Measurements from ENCODE around the gene SND1.
"Not testable (repeated sequence)": the region's sequence is repeated elsewhere in the genome, so short reads cannot be mapped to it uniquely, and the experiment has no call there.

The SND1 gene

DNA sequence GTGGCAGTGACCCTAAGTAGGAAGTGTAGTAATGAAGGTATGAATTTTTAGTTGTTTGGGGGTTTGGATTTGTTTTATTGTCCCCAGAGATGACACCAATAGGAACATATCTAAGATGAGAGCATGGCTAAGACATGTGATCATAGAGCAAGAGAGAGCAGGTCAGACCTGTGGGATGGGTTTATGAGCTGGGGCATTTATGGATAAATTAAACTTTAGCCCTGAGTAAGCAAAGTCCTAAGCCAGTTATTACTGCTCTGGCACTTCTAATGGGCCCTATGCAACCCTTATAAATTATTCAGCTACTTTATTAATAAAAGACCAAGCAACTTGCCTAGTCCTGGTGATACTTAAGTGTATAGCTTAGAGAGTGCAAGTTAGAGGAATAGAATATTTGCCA is 294.1 kb downstream of the SND1 start:
- DNase-seq, result no peak
- no peak for TF ChIP-seq POLR2A (IDR thresholded peaks at IDR 0.05; ENCODE audit: low read length)

DNA sequence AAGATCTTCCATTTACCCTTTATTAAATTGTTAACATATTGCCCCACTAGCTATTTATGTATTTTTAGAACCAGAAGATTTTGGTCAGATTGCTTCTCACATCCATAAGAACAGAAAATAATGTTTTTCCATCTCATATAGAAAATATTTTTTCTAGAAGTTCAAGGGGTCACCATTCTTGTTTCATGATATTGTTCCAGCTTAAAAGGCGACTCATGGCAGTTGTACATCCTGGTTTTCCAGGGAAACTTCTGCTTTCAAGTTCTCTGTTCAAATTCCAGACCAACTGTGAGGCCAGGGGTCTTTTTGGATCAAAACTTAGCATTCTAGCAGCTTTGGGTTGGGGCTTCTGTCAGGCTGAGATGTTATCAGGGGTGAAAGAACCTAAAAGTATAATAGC is 294.9 kb downstream of the SND1 start:
- DNase-seq, result no peak
- TF ChIP-seq GATA1 (IDR thresholded peaks at IDR 0.05; ENCODE audit: low read depth, low read length), result no peak
- TF ChIP-seq POLR2A (IDR thresholded peaks at IDR 0.05; ENCODE audit: low read length), result no peak

DNA sequence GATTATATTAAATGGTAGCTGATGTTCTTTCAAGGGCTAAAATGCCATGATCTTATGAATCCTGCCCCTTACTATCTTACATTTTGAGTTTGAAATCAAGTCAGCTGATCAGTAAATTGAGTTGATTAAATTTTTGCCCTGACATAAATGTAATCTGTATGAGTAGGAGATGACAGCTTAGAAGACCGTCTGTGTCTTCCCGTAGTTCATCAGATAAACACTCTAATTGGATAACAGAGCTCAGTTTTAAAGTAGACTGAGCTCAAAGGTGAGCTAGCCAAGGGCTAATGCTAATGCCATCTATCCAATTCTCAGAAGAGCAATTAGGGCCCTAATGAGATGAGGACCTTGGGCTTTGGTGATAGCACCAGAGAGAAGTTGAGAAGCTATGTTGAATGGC is 296.3 kb downstream of the SND1 start:
- TF ChIP-seq GATA1 (IDR thresholded peaks at IDR 0.05; ENCODE audit: low read depth, low read length) (no peak), POLR2A (IDR thresholded peaks at IDR 0.05; ENCODE audit: low read length) (no peak)
- DNase-seq, result no peak

DNA sequence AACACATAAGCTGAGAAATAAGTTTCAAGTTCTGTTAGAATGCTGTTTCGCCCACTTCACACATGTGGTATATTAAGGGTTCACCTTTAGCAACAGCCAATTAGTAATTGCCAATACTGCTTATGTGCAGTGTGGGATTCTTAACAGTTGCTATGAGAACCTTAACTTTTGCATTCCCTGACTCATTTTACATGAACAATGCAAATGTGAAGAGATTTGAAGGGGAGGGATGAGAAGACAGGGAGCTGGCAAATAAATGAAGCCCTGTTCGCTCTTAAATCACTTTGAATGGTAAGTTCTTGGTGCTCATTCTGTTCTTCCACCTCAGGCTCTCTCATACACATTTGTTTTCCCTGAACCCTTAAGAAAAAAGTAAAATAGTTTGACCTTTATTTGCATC is 296.9 kb downstream of the SND1 start:
- no peak for DNase-seq

DNA sequence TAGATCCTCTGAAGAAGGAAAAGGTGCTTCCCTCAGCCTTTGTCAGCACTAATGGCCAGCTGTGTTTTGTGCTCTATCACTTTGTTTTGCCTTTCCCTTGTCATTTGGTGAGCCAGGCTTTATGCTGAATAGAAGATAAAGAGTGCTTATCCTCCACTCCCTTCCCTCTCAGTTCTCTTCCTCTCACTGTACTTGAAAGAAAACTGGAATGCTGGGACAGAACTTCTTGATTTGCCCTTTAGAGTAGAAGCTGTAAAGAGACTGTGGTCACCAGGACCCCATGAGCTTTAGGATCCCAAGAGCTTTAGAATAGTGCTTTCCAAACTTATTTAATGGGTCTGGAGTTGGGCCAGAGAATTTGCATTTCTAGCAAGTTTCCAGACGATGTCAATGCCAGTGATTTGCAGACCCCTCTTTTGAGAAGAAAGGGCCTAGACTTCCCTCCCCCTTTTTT is 297.8 kb downstream of the SND1 start:
- no peak for TF ChIP-seq GATA1 (IDR thresholded peaks at IDR 0.05; ENCODE audit: low read depth, low read length)
- no peak for TF ChIP-seq POLR2A (IDR thresholded peaks at IDR 0.05; ENCODE audit: low read length)
- DNase-seq, result peak in 1 of 2 experiments; percentile 18

More for the DNA sequence above, 296.9 kb downstream of the SND1 start:
- TF ChIP-seq POLR2A (IDR thresholded peaks at IDR 0.05; ENCODE audit: low read length) (no peak), GATA1 (IDR thresholded peaks at IDR 0.05; ENCODE audit: low read depth, low read length) (no peak)

DNA sequence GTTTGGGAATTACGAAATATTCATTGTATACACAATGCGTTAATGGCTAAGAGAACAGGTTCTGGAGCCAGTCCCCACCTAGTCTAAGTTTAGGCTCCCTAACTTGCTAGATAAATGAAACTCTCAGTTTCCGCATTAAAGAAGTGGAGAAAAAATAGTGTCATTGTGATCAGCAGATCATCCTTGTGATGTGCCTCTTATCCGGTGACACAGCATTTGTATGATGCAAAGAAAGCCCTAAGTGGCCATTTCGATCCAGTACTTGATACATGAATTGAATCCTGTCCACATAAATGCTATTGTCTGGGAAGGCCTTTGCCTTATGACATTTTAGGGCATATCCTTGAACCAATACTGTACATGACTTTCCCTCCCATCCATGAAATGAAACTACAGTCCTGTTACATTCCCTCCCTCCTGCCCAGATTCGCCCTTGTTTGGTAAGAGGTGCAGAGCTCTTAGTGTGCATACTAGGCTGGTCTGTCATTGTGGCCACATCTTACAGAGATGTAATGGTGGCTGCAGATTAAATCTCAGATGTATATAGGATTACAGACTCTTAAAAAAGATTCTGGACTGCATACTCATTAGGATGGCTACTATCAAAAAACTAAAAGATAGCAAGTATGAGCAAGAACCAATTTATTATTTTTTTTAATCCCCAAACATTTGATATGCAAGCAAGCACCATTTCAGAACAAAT is 298.4 kb downstream of the SND1 start:
- no peak for TF ChIP-seq POLR2A (IDR thresholded peaks at IDR 0.05; ENCODE audit: low read length)
- no peak for TF ChIP-seq GATA1 (IDR thresholded peaks at IDR 0.05; ENCODE audit: low read depth, low read length)
- DNase-seq, result peak in 1 of 2 experiments; percentile 8

DNA sequence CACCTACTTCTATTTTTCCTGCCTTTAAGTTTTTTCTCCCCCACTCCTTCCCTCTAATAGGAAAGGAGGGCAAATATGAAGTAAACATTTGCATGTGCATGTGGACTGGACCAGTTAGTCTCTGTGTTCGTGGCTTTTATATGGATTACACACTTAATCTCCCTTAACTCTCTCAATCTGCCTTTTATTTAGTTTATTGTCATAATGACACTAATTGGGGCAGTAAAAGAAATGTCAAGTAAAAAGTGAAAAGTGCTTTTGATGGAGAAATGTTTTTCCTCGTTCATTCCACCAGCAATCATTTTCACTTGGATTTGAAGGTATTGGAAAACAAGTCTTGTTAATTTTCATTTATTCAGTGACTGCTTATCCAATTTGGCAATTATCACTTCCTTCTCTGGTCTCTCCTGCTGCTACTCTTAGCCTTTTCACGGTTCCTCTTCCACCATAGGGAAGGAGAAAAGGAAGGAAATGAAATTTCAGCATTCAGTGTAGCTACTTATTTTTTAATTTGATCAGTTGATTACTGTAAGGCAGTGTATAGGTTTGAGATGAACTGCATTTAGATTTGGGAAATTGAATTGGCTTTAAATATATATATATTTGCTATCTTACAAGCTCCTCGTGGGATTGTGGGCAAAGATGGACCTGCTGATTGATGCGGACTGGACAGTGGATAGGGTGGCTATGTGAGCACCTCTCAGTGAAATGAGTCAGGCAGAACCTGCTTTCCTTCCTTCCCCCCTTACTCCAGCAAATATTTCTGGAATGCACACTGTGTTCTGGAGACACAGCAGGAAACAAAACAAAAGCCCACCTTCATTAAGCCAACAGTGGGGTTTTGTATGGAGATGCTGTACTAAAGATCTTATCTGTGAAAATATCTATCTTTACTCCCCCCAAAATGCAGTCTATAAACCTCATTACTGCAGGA is 301.7 kb downstream of the SND1 start:
- no peak for DNase-seq
- TF ChIP-seq GATA1 (IDR thresholded peaks at IDR 0.05; ENCODE audit: low read depth, low read length) (no peak), POLR2A (IDR thresholded peaks at IDR 0.05; ENCODE audit: low read length) (no peak)

DNA sequence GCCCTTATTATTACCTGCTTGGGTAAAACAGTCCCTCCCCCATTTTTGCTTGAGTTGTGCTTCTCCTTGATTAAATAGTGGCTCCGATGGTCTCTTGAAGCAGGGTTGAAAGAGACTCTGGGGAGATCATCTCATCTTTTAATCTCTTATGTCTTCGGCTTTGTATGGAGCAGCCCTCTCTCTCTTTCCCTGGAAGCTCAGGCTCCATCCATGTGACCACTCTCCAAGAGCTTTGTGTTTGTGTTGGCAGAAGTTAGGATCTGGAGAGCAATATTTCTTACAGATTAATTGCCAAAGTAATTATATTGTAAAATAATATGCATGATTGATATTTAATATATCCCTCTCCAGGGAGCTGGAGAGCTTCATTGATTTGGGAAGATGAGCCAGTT is 302.4 kb downstream of the SND1 start:
- DNase-seq, result no peak
- TF ChIP-seq GATA1 (IDR thresholded peaks at IDR 0.05; ENCODE audit: low read depth, low read length), result no peak
- TF ChIP-seq POLR2A (IDR thresholded peaks at IDR 0.05; ENCODE audit: low read length), result no peak

DNA sequence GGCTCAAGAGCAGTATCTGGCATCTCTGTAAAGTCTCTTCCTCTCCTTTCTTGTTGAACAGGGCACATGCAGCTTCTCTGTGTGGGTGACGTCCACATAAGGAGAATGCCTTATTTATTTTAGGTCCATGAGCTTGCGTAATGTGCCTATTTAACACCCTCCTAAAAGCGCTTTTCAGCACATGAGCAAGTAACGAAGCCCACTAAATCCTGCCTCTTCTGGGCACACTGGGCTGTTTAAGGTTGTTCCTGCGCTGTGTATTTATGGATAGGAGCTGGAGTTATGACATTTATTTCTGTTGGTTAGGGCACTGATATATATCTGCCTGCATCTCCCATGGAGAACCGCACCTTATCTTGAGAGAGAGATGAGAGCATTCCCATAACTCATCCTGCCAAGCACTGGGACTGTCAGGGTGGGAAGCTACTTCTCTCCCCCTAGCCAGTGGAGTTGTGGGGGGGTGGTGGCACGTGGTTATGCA is 303.1 kb downstream of the SND1 start:
- no peak for DNase-seq
- TF ChIP-seq GATA1 (IDR thresholded peaks at IDR 0.05; ENCODE audit: low read depth, low read length) (no peak), POLR2A (IDR thresholded peaks at IDR 0.05; ENCODE audit: low read length) (no peak)

DNA sequence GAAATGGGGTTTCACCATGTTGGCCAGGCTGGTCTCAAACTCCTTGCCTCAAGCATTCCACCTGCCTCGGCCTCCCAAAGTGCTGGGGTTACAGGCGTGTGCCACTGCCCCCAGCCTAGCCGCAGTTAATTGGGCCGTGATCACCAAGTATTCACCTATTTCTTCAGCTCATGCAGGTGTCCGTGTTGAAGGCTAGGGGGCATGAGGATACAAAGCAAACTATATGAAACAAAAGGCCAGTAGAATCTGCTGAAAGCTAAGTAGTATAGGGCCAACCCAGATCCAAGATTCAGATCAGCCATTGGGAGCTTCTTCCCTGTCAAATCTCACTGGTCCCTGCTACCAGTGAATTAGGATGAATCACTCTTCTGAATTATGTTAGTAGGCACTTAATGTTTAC is 305.9 kb downstream of the SND1 start:
- DNase-seq, result no peak
- TF ChIP-seq GATA1 (IDR thresholded peaks at IDR 0.05; ENCODE audit: low read depth, low read length) (no peak), POLR2A (IDR thresholded peaks at IDR 0.05; ENCODE audit: low read length) (no peak)

DNA sequence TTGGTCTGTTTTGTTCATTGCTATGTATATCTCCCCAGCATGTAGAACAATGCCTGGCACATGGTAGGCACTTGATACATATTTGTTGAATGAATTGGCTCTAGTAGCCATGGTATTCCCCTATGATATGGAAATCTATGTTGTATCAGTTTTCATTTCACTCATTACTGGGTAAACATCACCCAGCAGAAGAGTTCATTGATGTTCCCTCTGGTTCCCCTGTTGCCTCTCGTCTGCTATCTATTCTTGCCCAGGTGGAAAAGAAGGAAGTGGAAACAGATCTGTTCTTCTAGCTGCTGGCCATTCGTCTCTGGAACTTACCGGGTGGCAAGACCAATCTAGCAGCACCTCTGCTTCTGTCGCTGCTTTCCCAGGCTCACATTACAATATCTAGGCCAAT is 307.8 kb downstream of the SND1 start:
- DNase-seq, result no peak
- TF ChIP-seq POLR2A (IDR thresholded peaks at IDR 0.05; ENCODE audit: low read length) (no peak), GATA1 (IDR thresholded peaks at IDR 0.05; ENCODE audit: low read depth, low read length) (no peak)

DNA sequence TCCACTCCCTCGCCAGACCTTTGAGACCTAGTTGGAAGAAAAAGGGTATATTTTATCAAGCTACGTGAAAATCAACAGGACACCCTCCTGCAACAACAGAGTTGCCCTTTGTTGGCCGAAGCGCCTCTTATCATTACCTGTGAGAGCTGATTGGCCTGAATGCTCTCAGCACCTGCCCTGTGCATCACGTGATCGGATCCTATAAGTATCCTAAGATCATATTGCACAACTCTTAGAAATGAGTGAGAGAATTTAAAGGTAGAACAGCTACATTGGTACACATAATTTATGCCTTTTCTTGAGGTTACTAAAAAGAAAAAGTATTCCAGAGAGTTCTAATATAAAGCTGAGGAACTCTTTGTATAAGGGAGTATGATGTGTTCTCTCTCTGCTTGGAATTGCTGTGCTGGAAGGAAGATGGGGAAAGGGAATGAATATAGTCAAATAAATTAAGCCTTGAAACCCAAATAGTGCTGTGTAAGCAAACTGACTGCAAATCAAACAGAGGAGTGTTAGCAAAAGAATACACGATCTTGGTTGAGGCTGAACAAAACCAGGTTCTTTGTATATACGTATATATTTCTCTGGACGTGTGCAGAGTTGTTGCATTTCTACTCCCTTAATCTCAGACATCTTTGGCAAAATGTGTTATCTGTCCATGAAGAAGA is 309.9 kb downstream of the SND1 start:
- TF ChIP-seq GATA1 (IDR thresholded peaks at IDR 0.05; ENCODE audit: low read depth, low read length) (no peak), POLR2A (IDR thresholded peaks at IDR 0.05; ENCODE audit: low read length) (no peak)
- peak in 1 of 2 experiments; percentile 5 for DNase-seq

DNA sequence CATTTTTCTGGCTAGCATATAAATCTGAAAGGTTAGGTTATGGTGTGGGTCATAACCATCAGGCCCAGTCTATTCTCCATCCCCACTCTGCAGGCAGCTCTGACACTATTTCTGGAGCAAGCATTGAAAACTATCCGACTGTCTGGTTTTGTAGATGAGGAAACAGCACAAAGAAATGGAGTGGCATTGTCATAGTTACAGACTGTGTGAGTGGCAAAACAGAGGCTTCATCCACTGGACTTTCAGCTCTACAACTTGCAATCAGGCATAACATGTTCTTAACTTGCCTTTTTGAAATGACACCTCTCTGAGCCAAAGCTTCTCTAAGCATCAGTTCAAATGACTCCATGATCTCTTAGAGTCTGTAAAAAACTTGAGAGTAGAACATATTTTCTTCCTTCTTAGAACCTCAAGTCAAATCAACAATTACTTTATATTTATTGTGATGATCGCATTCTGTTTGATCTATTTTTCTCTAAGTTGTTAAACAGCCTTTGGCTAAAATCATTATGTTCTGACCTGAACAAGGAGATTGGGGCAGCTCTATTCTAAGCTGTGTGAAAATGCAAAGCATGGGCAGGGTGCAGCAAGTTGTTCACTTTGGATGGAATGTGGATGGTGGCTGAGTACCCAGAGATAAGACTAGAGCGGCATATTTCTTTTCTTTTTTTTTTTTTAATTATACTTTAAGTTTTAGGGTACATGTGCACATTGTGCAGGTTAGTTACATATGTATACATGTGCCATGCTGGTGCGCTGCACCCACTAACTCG is 310.8 kb downstream of the SND1 start:
- no peak for TF ChIP-seq POLR2A (IDR thresholded peaks at IDR 0.05; ENCODE audit: low read length)
- TF ChIP-seq GATA1 (IDR thresholded peaks at IDR 0.05; ENCODE audit: low read depth, low read length), result no peak
- DNase-seq, result peak in 1 of 2 experiments; percentile 19

DNA sequence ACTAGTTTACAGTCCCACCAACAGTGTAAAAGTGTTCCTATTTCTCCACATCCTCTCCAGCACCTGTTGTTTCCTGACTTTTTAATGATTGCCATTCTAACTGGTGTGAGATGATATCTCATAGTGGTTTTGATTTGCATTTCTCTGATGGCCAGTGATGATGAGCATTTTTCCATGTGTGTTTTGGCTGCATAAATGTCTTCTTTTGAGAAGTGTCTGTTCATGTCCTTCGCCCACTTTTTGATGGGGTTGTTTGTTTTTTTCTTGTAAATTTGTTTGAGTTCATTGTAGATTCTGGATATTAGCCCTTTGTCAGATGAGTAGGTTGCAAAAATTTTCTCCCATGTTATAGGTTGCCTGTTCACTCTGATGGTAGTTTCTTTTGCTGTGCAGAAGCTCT is 311.9 kb downstream of the SND1 start:
- not testable (repeated sequence) for DNase-seq

All from erythroblast (primary cell).